Measurements from ENCODE around the gene SRD5A1.

SRD5A1 gene

GRCh38 chr5:6715271-6715670 lies 82.0 kb downstream of the SRD5A1 start:
- no peak for DNase-seq

- peak; percentile 72 for DNase-seq
Observed at GRCh38 chr5:6715758-6716628, 82.8 kb downstream of the SRD5A1 start.

GRCh38 chr5:6716629-6717149 lies 83.4 kb downstream of the SRD5A1 start:
- DNase-seq = no peak

GRCh38 chr5:6717247-6717646 lies 84.0 kb downstream of the SRD5A1 start:
- DNase-seq = no peak

- DNase-seq = no peak
Observed at GRCh38 chr5:6717687-6718086, 84.4 kb downstream of the SRD5A1 start.

- DNase-seq = no peak
Observed at GRCh38 chr5:6718161-6718681, 85.0 kb downstream of the SRD5A1 start.

GRCh38 chr5:6718718-6719117 lies 85.5 kb downstream of the SRD5A1 start:
- no peak for DNase-seq

- DNase-seq = no peak
Observed at GRCh38 chr5:6719417-6719816, 86.2 kb downstream of the SRD5A1 start.

- DNase-seq = no peak
Observed at GRCh38 chr5:6719896-6720560, 86.8 kb downstream of the SRD5A1 start.

- DNase-seq = no peak
Observed at GRCh38 chr5:6720561-6720921, 87.3 kb downstream of the SRD5A1 start.

- no peak for DNase-seq
Observed at GRCh38 chr5:6721442-6721841, 88.2 kb downstream of the SRD5A1 start.

- no peak for DNase-seq
Observed at GRCh38 chr5:6722015-6722414, 88.8 kb downstream of the SRD5A1 start.

GRCh38 chr5:6723122-6723815 lies 90.0 kb downstream of the SRD5A1 start:
- DNase-seq = no peak

- DNase-seq = no peak
Observed at GRCh38 chr5:6723816-6724300, 90.6 kb downstream of the SRD5A1 start.

Measured in activated effector memory CD4-positive, alpha-beta T cell treated with anti-CD3 and anti-CD28 coated beads, Interleukin-2, amount 50 U/mL, for 16 hours (primary cell).